ENCODE data around the gene ACIN1. TPM values are rescaled to one million over a fixed set of nuclear protein-coding genes. Genes with fewer than 3 reads are reported as not detected.

ACIN1 gene
- total and polyA plus RNA-seq, 2 of the 8 experiments (the other 6 are each of a cell fraction or from before 2014, with no cell fraction given), result 132 to 233 TPM

- Histone ChIP-seq H3K79me2 (ENCODE audit: control insufficient read depth in 1 of 2, insufficient read depth in 2 of 2, low read length in 2 of 2) (peaks cover 16 to 50% of the 10 kb centered on the region in 2 experiments), H3K23me2 (ENCODE audit: low read depth, low read length) (peaks cover 5% of the 10 kb centered on the region; the same call in 1 of the 2 replicates), H3K27ac (ENCODE audit: low read depth, low read length) (no peak overlapping the region), H4K8ac (ENCODE audit: extremely low read depth, insufficient read depth, low read length) (no peak overlapping the region), H2BK20ac (ENCODE audit: low read length) (no peak overlapping the region), H3K18ac (ENCODE audit: extremely low read depth, low read length) (no peak overlapping the region), H2BK12ac (ENCODE audit: low read depth, low read length) (no peak overlapping the region), H4K20me1 (replicated peaks in 1 of 2; ENCODE audit: control insufficient read depth in 1 of 2, insufficient read depth in 2 of 2, low read length in 2 of 2) (peaks cover 6 to 9% of the 10 kb centered on the region in 2 experiments), H3K9ac (replicated peaks in 1 of 4; ENCODE audit: extremely low read depth in 1 of 4, low read depth in 3 of 4, low read length in 3 of 4) (no peak overlapping the region), H2BK15ac (ENCODE audit: low read length) (no peak overlapping the region), H3K4me3 (ENCODE audit: extremely low read depth in 1 of 4, insufficient read depth in 2 of 4, low read depth in 3 of 4, low read length in 4 of 4) (no peak overlapping the region), H3K14ac (ENCODE audit: insufficient read length) (no peak overlapping the region), H2BK120ac (replicated peaks; ENCODE audit: low read depth, low read length) (no peak overlapping the region), H4K5ac (ENCODE audit: insufficient read length, low read depth, low read length) (no peak overlapping the region), H3K56ac (replicated peaks; ENCODE audit: insufficient read length, low read depth, low read length) (no peak overlapping the region), H3K79me1 (ENCODE audit: low read depth, low read length) (peaks cover 4% of the 10 kb centered on the region; the same call in 1 of the 2 replicates), H2AK5ac (ENCODE audit: low read depth, low read length) (no peak overlapping the region), H2AFZ (ENCODE audit: low read length) (no peak overlapping the region), H3K27me3 (replicated peaks in 1 of 4; ENCODE audit: control insufficient read depth in 3 of 4, extremely low read depth in 1 of 4, insufficient read depth in 3 of 4, low read length in 3 of 4) (no peaks in the 10 kb centered on the region), H2BK5ac (ENCODE audit: low read depth, low read length) (no peak overlapping the region), H3K23ac (ENCODE audit: insufficient read length) (no peak overlapping the region), H3K4me1 (replicated peaks in 1 of 4; ENCODE audit: control insufficient read depth in 3 of 4, insufficient read depth in 4 of 4, low read length in 3 of 4) (no peaks in the 10 kb centered on the region; a peak in 2 of 7 replicates), H3K4ac (replicated peaks; ENCODE audit: insufficient read length, low read depth, low read length) (no peak overlapping the region), H3K36me3 (ENCODE audit: control insufficient read depth in 2 of 4, insufficient read depth in 4 of 4, low read length in 3 of 4) (peaks cover 26 to 63% (median 46%) of the 10 kb centered on the region in 4 experiments), H3K4me2 (ENCODE audit: insufficient read depth in 1 of 2, low read depth in 2 of 2, low read length in 2 of 2) (no peak overlapping the region), H3K9me3 (ENCODE audit: insufficient read depth in 2 of 2, low read depth in 1 of 2, low read length in 1 of 2) (no peaks in the 10 kb centered on the region), H4K91ac (replicated peaks; ENCODE audit: insufficient read length, low read length) (no peak overlapping the region)
- no peak for DNase-seq (ENCODE audit: low read depth in 1 of 2, low spot score in 2 of 2)
- ChIA-PET CTCF (ENCODE audit: partially characterized antibody) (interaction anchor here (0.6 to 4.6 kb wide), 12 partner anchors 12 to 164 kb away, joined by 3 to 56 read pairs (median 4); no protein-coding TSS in a partner anchor), POLR2A (ENCODE audit: partially characterized antibody) (interaction anchor here (0.6 to 2.5 kb wide), 16 partner anchors 8 to 232 kb away, joined by 3 to 14 read pairs (median 3); partner anchors contain the start of genes CIROP, PABPN1 and SLC7A8)
- WGBS, 2 experiments (ENCODE audit: extremely low coverage in 1 of 2, insufficient coverage in 1 of 2, insufficient read length in 1 of 2, insufficient replicate concordance in 2 of 2, low coverage in 1 of 2, low lambda C conversion rate in 2 of 2, missing lambda C conversion rate in 1 of 2), result 92% methylated on average over 10 of the region's 12 CpGs; no CpG with 5 or more reads in 1 of the 2 experiments
- no peak for FAIRE-seq
- TF ChIP-seq CBX5 (IDR thresholded peaks at IDR 0.05; ENCODE audit: low read depth, low read length), result no peak
- no peak for TF ChIP-seq TAF1 (IDR thresholded peaks at IDR 0.05; ENCODE audit: low read depth, low read length)
- no peak for TF ChIP-seq JUND (IDR thresholded peaks at IDR 0.05; ENCODE audit: low read length)
- no peak for TF ChIP-seq ASH2L (IDR thresholded peaks at IDR 0.05; ENCODE audit: low read length)
- TF ChIP-seq MAX (IDR thresholded peaks at IDR 0.05), result no peak
- no peak for TF ChIP-seq RFX5 (IDR thresholded peaks at IDR 0.05; ENCODE audit: borderline replicate concordance, low read depth, low read length)
- no peak for TF ChIP-seq GTF2F1 (IDR thresholded peaks at IDR 0.05; ENCODE audit: borderline replicate concordance, low read depth, low read length)
- TF ChIP-seq CHD1 (IDR thresholded peaks at IDR 0.05; ENCODE audit: low read depth, low read length), result no peak
- no peak for TF ChIP-seq RBBP5 (IDR thresholded peaks at IDR 0.05; ENCODE audit: borderline replicate concordance, low read depth, low read length)
- TF ChIP-seq SIN3A (conservative IDR thresholded peaks at IDR 0.05 in 1 of 2, IDR thresholded peaks at IDR 0.05 in 1 of 2; ENCODE audit: low read depth in 1 of 2, low read length in 2 of 2), result no peak
- TF ChIP-seq SRF (IDR thresholded peaks at IDR 0.05; ENCODE audit: low read depth, low read length), result no peak
- no peak for TF ChIP-seq TCF12 (IDR thresholded peaks at IDR 0.05; ENCODE audit: low read depth, low read length)
These were observed 3.4 kb downstream of the ACIN1 start for GRCh38 chr14:23091294-23092225.
